Measurements from ENCODE around the gene C1QTNF12. TPM values are rescaled to one million over a fixed set of nuclear protein-coding genes. Genes with fewer than 3 reads are reported as not detected.

C1QTNF12 gene
- total RNA-seq, 1 donor from 2014 or later = 1.2 TPM

DNA sequence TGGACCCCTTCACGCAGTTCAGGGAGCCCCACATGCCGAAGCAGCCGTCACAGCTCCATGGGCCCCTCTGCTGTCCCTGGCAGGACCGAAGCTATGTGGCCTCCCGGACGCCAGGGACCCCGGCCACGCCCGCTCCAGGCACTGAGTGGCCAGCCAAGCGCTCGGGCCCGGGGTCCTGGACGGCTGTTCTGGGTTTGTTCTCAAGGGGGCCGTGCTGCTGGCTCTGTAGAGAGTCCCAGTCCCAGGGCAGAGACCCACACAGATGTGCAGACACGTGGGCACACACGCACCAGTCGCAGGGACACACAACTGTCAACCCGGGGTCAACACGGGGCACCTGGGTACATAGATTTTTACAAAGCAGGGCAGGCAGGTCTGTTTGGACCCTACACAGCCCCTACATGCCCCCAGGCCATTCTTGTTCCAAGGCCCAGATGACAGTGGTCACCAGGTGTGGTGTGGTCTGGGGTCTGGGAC, 7.8 kb downstream of the C1QTNF12 start:
- Histone ChIP-seq H3K4me1 (peaks cover 3% of the 10 kb centered on the region), H3K27me3 (ENCODE audit: low read depth) (peaks cover 44% of the 10 kb centered on the region), H3K27ac (no peak overlapping the region), H3K4me3 (no peak overlapping the region), H3K9me3 (no peaks in the 10 kb centered on the region), H3K36me3 (peaks cover 3% of the 10 kb centered on the region)
- TF ChIP-seq, protein P1, sequence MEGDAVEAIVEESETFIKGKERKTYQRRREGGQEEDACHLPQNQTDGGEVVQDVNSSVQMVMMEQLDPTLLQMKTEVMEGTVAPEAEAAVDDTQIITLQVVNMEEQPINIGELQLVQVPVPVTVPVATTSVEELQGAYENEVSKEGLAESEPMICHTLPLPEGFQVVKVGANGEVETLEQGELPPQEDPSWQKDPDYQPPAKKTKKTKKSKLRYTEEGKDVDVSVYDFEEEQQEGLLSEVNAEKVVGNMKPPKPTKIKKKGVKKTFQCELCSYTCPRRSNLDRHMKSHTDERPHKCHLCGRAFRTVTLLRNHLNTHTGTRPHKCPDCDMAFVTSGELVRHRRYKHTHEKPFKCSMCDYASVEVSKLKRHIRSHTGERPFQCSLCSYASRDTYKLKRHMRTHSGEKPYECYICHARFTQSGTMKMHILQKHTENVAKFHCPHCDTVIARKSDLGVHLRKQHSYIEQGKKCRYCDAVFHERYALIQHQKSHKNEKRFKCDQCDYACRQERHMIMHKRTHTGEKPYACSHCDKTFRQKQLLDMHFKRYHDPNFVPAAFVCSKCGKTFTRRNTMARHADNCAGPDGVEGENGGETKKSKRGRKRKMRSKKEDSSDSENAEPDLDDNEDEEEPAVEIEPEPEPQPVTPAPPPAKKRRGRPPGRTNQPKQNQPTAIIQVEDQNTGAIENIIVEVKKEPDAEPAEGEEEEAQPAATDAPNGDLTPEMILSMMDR (IDR thresholded peaks at IDR 0.05) = no peak
- intact Hi-C loops (cut with DNase I) = no loop called here
- DNase-seq = no peak
- no peak for ATAC-seq

DNA sequence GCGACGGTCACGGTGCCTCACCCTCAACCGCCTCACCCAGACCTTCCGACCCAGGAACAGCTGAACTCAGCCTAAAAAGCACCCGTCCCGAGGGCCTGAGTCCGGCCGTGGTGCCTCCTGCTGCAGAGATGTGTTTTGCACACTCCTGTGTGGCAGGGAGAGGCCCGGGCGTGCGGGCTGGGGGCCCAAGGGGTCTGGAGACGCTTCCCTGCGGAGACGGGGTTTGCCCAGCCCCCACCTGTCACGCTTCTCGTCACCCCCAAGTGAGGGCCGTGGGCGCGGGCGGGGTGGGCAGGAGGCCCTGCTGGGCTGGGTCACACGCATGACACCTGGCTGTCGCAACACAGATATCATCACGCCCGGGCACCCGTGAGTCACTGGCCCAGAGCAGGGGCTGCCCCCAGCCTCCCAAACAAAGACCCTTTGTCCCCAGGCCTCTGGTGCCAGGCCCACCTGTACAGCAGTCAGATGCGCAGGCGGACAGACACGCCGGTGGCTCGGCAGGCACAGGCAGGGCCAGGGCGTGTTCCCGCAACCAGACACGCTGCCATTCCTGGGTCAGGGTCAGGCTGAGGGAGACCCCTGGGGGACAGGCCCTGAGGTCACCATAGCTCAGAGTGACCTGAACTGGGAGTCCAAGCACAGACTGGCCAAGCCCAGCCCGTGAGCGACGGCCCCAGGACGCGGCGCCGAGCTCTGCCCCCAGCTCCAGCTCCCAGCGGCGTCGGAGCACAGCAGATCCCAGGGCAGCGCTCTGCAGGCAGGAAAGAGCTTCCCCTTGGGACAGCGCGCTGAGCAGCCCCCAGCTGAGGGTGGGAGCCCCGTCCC, 8.4 kb downstream of the C1QTNF12 start:
- DNase-seq (no peak), ATAC-seq (no peak)
- H3K27ac ChIP-seq = no peak overlapping the region
- H3K4me3 ChIP-seq = no peak overlapping the region
- TF ChIP-seq, protein P1 (IDR thresholded peaks at IDR 0.05) = no peak
- peaks cover 7% of the 10 kb centered on the region for H3K4me1 ChIP-seq
- H3K27me3 ChIP-seq (ENCODE audit: low read depth) = peaks cover 42% of the 10 kb centered on the region
- H3K9me3 ChIP-seq = no peaks in the 10 kb centered on the region
- H3K36me3 ChIP-seq = peaks cover 3% of the 10 kb centered on the region
- intact Hi-C loops (cut with DNase I) = no loop called here

DNA sequence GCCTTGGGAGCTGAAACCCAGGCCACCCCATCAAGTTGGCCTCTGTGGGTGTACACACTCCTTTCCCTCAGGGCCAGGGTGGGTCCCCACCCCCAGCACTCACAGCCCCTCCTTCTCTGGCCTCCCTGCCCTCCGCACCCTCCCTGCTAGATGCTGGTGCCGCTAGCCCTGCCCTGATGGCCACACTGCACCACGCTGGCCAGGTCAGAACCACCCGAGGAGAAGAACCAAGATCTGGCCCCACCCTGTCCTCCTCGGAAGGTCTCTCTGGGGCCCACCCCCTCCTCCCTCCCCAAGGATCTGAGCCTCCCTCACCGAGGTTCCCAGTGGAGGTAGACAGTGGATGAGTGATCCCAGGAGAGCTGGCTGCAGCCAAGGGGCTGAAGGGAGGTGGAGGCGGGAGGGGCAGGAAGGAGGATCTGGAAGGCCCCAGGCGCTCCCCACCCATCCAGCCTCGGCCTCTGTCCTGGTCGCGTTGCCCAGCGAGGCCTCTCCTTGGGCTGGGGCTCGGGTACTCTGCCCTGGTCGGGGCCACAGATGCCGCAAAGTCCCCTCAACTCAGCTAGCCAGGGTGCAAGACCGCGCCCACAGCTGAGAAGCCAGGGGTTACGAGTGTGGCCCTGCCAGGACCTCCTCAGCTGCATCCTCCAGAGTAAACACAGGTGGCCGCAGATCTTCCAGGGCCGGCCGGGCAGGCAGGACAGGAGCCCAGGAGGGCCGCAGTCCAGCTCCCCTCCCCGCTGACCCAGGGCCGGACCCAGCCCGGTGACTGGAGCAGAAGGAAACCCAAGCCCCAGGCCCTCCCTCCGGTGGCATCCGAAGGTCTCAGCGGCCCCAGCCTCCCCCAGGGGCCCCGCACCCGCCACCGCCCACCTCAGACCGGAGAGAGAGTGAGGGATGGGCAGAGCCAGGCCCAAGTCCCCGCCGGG, 9.3 kb downstream of the C1QTNF12 start:
- Histone ChIP-seq H3K4me1 (peaks cover 13% of the 10 kb centered on the region), H3K36me3 (peaks cover 3% of the 10 kb centered on the region), H3K4me3 (no peak overlapping the region), H3K27ac (no peak overlapping the region), H3K27me3 (ENCODE audit: low read depth) (peaks cover 39% of the 10 kb centered on the region), H3K9me3 (no peaks in the 10 kb centered on the region)
- ATAC-seq (no peak), DNase-seq (no peak)
- TF ChIP-seq, protein P1 (IDR thresholded peaks at IDR 0.05) = no peak
- intact Hi-C loops (cut with DNase I) = no loop called here

DNA sequence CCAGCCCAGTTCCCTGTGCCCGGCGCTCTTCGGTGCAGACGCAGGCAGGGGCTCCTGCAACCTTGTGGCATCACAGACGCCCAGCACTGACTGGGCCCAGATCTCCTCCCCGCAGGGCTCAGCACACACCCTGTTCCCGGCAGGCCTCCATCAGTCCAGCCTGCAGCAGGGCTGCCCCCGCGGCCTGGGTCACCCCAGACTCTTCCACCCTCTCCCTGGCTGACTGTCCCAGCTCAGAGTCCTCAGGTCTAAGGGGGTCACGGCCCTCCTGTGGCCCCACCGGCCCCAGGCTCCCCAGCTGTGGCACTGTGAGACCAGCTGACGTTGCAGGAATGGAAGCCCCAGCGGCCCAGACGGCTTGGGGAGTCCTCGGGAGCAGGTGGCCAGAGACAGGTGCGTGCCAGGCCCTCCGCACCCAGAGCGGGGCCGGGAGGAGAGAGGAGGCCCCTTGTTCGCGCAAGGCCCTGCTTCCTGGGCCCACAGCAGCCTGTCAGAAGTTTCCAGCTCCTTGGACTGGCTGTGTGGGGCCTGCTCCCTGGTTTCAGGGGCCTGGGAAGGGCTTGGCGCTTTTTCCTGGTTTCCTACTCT, 10.3 kb downstream of the C1QTNF12 start:
- ATAC-seq (no peak), DNase-seq (no peak)
- Histone ChIP-seq H3K4me3 (no peak overlapping the region), H3K36me3 (peaks cover 3% of the 10 kb centered on the region), H3K4me1 (peaks cover 13% of the 10 kb centered on the region), H3K27ac (no peak overlapping the region), H3K9me3 (no peaks in the 10 kb centered on the region), H3K27me3 (ENCODE audit: low read depth) (peaks cover 30% of the 10 kb centered on the region)
- TF ChIP-seq, protein P1 (IDR thresholded peaks at IDR 0.05) = no peak
- intact Hi-C loops (cut with DNase I) = no loop called here

DNA sequence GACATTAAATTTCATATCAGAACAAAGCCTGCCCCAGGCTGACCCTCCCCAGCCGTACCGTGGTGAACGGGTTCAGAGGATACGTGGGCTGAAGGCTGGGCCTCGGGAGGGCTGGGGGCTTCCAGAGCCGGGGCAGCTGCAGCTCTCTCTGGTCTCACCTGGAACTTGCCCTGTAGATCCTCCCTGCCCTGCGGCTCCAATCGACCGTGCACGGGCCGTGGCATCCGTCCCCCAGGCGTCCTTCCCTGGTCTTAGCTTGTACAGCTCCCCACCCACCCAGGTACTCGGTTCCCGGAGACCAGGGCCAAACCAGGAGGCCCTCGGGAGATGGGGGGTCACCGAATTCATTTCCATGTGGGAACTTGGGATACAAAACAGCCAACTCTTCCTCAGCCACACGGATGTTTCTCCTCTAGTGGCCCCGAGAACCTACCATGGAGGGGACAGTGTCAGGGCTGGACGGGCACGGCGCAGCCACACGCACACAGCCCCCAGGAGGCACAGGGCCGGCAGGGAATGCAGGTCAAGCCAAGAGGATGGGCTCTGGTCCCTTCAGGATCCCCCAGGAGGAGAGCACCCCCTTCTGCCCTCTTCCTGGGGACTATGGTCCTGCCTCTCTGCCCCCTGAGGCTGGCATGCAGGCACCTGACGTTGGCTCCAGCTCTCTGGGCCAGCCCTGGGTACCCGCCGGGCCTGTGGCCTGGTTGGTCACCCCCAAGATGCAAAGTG, 11.3 kb downstream of the C1QTNF12 start:
- no peak for ATAC-seq
- Histone ChIP-seq H3K27ac (no peak overlapping the region), H3K27me3 (ENCODE audit: low read depth) (peaks cover 30% of the 10 kb centered on the region), H3K4me1 (peaks cover 23% of the 10 kb centered on the region), H3K4me3 (no peak overlapping the region), H3K36me3 (peaks cover 3% of the 10 kb centered on the region), H3K9me3 (no peaks in the 10 kb centered on the region)
- TF ChIP-seq, protein P1 (IDR thresholded peaks at IDR 0.05) = no peak
- intact Hi-C loops (cut with DNase I) = no loop called here
- no peak for DNase-seq
